ENCODE data around the gene ATAD3A. TPM values are rescaled to one million over a fixed set of nuclear protein-coding genes. Genes with fewer than 3 reads are reported as not detected.

Gene ATAD3A
- total RNA-seq, 1 experiment from 2014 or later: 92.7 TPM

- Histone ChIP-seq H3K4me3 (ENCODE audit: low read depth, low read length, poor library complexity, severe bottlenecking) (no peak overlapping the region), H3K36me3 (ENCODE audit: insufficient read depth, low read length, poor library complexity, severe bottlenecking) (peaks cover 6% of the 10 kb centered on the region), H3K27me3 (replicated peaks; ENCODE audit: insufficient read depth, low read depth, low read length, poor library complexity) (no peaks in the 10 kb centered on the region), H3K4me1 (ENCODE audit: insufficient read depth, low read length, poor library complexity, severe bottlenecking) (no peaks in the 10 kb centered on the region), H3K27ac (ENCODE audit: low read depth, low read length, poor library complexity, severe bottlenecking) (no peak overlapping the region), H3K9me3 (ENCODE audit: low read depth, low read length, poor library complexity, severe bottlenecking) (no peaks in the 10 kb centered on the region)
- intact Hi-C loops (cut with micrococcal nuclease; ENCODE audit: unreplicated experiment): no loop called here
- BruUV-seq (replicated peaks): no TSS peak
- POLR2A ChIA-PET (ENCODE audit: low non-redundant PET): no interaction called here
- no peak for DNase-seq (ENCODE audit: low spot score)
- CTCF ChIA-PET: no interaction called here
- TF ChIP-seq EZH2 (IDR thresholded peaks at IDR 0.05; ENCODE audit: borderline replicate concordance, low read depth, low read length, poor library complexity, severe bottlenecking): no peak
- TF ChIP-seq CTCF (conservative IDR thresholded peaks at IDR 0.05; ENCODE audit: low read depth, low read length): no peak
These were observed 39.7 kb downstream of the ATAD3A start for GRCh38 chr1:1551524-1552262.

- no TSS peak for BruUV-seq (replicated peaks)
- H3K27ac ChIP-seq (ENCODE audit: low read depth, low read length, poor library complexity, severe bottlenecking): no peak overlapping the region
- peaks cover 2% of the 10 kb centered on the region for H3K36me3 ChIP-seq (ENCODE audit: insufficient read depth, low read length, poor library complexity, severe bottlenecking)
- no peak overlapping the region for H3K4me3 ChIP-seq (ENCODE audit: low read depth, low read length, poor library complexity, severe bottlenecking)
- intact Hi-C loops (cut with micrococcal nuclease; ENCODE audit: unreplicated experiment): no loop called here
- POLR2A ChIA-PET (ENCODE audit: low non-redundant PET): no interaction called here
- H3K4me1 ChIP-seq (ENCODE audit: insufficient read depth, low read length, poor library complexity, severe bottlenecking): no peaks in the 10 kb centered on the region
- H3K27me3 ChIP-seq (replicated peaks; ENCODE audit: insufficient read depth, low read depth, low read length, poor library complexity): no peaks in the 10 kb centered on the region
- H3K9me3 ChIP-seq (ENCODE audit: low read depth, low read length, poor library complexity, severe bottlenecking): no peaks in the 10 kb centered on the region
- TF ChIP-seq EZH2 (IDR thresholded peaks at IDR 0.05; ENCODE audit: borderline replicate concordance, low read depth, low read length, poor library complexity, severe bottlenecking) (no peak), CTCF (conservative IDR thresholded peaks at IDR 0.05; ENCODE audit: low read depth, low read length) (no peak)
- CTCF ChIA-PET: no interaction called here
- DNase-seq (ENCODE audit: low spot score): no peak
These were observed 40.3 kb downstream of the ATAD3A start for GRCh38 chr1:1552263-1552639.

- BruUV-seq (replicated peaks): no TSS peak
- POLR2A ChIA-PET (ENCODE audit: low non-redundant PET): no interaction called here
- TF ChIP-seq CTCF (conservative IDR thresholded peaks at IDR 0.05; ENCODE audit: low read depth, low read length) (no peak), EZH2 (IDR thresholded peaks at IDR 0.05; ENCODE audit: borderline replicate concordance, low read depth, low read length, poor library complexity, severe bottlenecking) (no peak)
- H3K36me3 ChIP-seq (ENCODE audit: insufficient read depth, low read length, poor library complexity, severe bottlenecking): no peaks in the 10 kb centered on the region
- H3K27me3 ChIP-seq (replicated peaks; ENCODE audit: insufficient read depth, low read depth, low read length, poor library complexity): no peaks in the 10 kb centered on the region
- H3K9me3 ChIP-seq (ENCODE audit: low read depth, low read length, poor library complexity, severe bottlenecking): no peaks in the 10 kb centered on the region
- no peak overlapping the region for H3K4me3 ChIP-seq (ENCODE audit: low read depth, low read length, poor library complexity, severe bottlenecking)
- H3K27ac ChIP-seq (ENCODE audit: low read depth, low read length, poor library complexity, severe bottlenecking): no peak overlapping the region
- intact Hi-C loops (cut with micrococcal nuclease; ENCODE audit: unreplicated experiment): no loop called here
- CTCF ChIA-PET: no interaction called here
- DNase-seq (ENCODE audit: low spot score): no peak
- no peaks in the 10 kb centered on the region for H3K4me1 ChIP-seq (ENCODE audit: insufficient read depth, low read length, poor library complexity, severe bottlenecking)
These were observed 42.0 kb downstream of the ATAD3A start for GRCh38 chr1:1553821-1554494.
